ENCODE data around the gene FGD6.

GRCh38 chr12:95218150-95219133 lies 1.2 kb upstream of the FGD6 start:
- no peak for TF ChIP-seq CTCF (optimal IDR thresholded peaks at IDR 0.05 in 1 of 3, IDR thresholded peaks at IDR 0.05 in 1 of 3, conservative IDR thresholded peaks at IDR 0.05 in 1 of 3; ENCODE audit: extremely low read depth in 1 of 3, insufficient read depth in 2 of 3, low read length in 3 of 3)
- TF ChIP-seq EZH2 (IDR thresholded peaks at IDR 0.05; ENCODE audit: low read length), result no peak

Data from keratinocyte (primary cell).